ENCODE data around the gene SLC4A8. TPM values are rescaled to one million over a fixed set of nuclear protein-coding genes. Genes with fewer than 3 reads are reported as not detected.

The SLC4A8 gene
- total RNA-seq, 4 donors from 2014 or later: 0.05 TPM; not detected in 3

DNA sequence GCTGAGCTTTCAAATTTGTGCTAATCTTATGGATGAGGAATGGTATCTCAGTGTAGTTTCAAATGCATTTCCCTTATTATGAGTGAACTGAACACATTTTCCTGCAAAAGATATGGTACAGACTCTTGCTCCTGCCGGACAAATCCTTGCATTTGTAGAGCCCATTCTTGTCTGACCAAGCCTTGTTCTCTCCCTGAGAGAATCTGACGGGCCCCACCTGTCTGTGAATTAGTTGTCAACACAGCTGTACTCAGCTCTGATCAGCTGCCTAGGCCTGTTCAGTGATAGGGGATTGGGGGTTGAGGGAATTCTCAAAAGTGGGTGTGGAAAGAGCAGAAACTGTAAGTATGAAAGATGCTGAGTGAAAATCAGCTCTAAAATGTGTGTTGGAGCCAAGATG, 123.6 kb downstream of the SLC4A8 start:
- intact Hi-C loops (cut with DNase I; ENCODE audit: low total_unique reads): no loop called here

DNA sequence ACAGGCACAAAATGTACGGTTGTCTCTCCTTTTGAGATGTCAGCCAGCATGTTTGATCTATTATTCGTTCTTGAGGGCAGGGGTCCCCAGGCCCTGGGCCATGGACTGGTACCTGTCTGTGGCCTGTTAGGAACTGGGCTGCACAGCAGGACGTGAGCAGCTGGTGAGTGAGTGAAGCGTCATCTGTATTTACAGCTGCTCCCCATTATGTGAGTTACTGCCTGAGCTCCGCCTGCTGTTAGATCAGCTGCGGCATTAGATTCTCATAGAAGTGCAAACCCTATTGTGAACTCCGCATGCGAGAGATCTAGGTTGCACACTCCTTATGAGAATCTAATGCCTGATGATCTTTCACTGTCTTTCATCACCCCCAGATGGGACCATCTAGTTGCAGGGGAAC, 125.0 kb downstream of the SLC4A8 start:
- H3K4me1 ChIP-seq: no peaks in the 10 kb centered on the region
- DNase-seq (no peak), ATAC-seq (no peak)
- no peaks in the 10 kb centered on the region for H3K9me3 ChIP-seq
- no peak overlapping the region for H3K4me3 ChIP-seq
- H3K36me3 ChIP-seq: no peaks in the 10 kb centered on the region
- no peak overlapping the region for H3K27ac ChIP-seq
- TF ChIP-seq, protein P1, sequence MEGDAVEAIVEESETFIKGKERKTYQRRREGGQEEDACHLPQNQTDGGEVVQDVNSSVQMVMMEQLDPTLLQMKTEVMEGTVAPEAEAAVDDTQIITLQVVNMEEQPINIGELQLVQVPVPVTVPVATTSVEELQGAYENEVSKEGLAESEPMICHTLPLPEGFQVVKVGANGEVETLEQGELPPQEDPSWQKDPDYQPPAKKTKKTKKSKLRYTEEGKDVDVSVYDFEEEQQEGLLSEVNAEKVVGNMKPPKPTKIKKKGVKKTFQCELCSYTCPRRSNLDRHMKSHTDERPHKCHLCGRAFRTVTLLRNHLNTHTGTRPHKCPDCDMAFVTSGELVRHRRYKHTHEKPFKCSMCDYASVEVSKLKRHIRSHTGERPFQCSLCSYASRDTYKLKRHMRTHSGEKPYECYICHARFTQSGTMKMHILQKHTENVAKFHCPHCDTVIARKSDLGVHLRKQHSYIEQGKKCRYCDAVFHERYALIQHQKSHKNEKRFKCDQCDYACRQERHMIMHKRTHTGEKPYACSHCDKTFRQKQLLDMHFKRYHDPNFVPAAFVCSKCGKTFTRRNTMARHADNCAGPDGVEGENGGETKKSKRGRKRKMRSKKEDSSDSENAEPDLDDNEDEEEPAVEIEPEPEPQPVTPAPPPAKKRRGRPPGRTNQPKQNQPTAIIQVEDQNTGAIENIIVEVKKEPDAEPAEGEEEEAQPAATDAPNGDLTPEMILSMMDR (IDR thresholded peaks at IDR 0.05 in 4 of 5, conservative IDR thresholded peaks at IDR 0.05 in 1 of 5): no peak
- TF ChIP-seq POLR2A (IDR thresholded peaks at IDR 0.05): no peak
- intact Hi-C loops (cut with DNase I; ENCODE audit: low total_unique reads) (no loop called here), in situ Hi-C loops (cut with MboI; ENCODE audit: low sequenced_read_pairs in 4 of 4) (loop anchor here in 1 of 4 donors (25.0 kb wide), 1 partner anchor 287 kb away; the partner anchor contains the start of gene SMAGP)
- peaks cover 0 to 7% (median 2%) of the 10 kb centered on the region in 3 donors for H3K27me3 ChIP-seq

More for the DNA sequence above, 123.6 kb downstream of the SLC4A8 start:
- H3K27me3 ChIP-seq: peaks cover 0 to 9% (median 0%) of the 10 kb centered on the region in 3 donors
- no peak overlapping the region for H3K27ac ChIP-seq
- no peaks in the 10 kb centered on the region for H3K36me3 ChIP-seq
- TF ChIP-seq POLR2A (IDR thresholded peaks at IDR 0.05): no peak
- TF ChIP-seq, protein P1 (IDR thresholded peaks at IDR 0.05 in 4 of 5, conservative IDR thresholded peaks at IDR 0.05 in 1 of 5): no peak
- H3K9me3 ChIP-seq: no peaks in the 10 kb centered on the region
- H3K4me3 ChIP-seq: no peak overlapping the region
- DNase-seq (no peak), ATAC-seq (no peak)
- no peaks in the 10 kb centered on the region for H3K4me1 ChIP-seq
- in situ Hi-C loops (cut with MboI; ENCODE audit: low sequenced_read_pairs in 4 of 4): loop anchor here in 1 of 4 donors (25.0 kb wide), 1 partner anchor 286 kb away; the partner anchor contains the start of gene SMAGP

Other genes with a start within 250 kb of the SLC4A8 start
- 10 to 100 TPM in 2 of 4 donors, 1 to 10 TPM in 2; 8.1 to 11.1 (median 9.9) TPM for gene POU6F1, start 206.8 kb upstream of the SLC4A8 start, total RNA-seq
- 100 to 1,000 TPM; 204 to 274 (median 246) TPM for gene DAZAP2, start 186.0 kb upstream of the SLC4A8 start, total RNA-seq
- gene SMAGP, start 154.4 kb upstream of the SLC4A8 start, total RNA-seq: 1 to 10 TPM; 1.7 to 3.5 (median 2.5) TPM
- gene BIN2, start 100.7 kb upstream of the SLC4A8 start, total RNA-seq: 1 to 10 TPM in 3 of 4 donors, under 1 TPM in 1; 0.87 to 1.3 (median 1.2) TPM
- not detected for gene CELA1, start 78.2 kb upstream of the SLC4A8 start, total RNA-seq
- under 1 TPM; 0.24 to 0.51 (median 0.37) TPM for gene GALNT6, start 33.4 kb upstream of the SLC4A8 start, total RNA-seq
- gene SCN8A, start 166.4 kb downstream of the SLC4A8 start, total RNA-seq: under 1 TPM in 2 of 4 donors, not detected in 2; 0.05 to 0.29 TPM